ENCODE measurements around the gene PDCD2L.

DNA sequence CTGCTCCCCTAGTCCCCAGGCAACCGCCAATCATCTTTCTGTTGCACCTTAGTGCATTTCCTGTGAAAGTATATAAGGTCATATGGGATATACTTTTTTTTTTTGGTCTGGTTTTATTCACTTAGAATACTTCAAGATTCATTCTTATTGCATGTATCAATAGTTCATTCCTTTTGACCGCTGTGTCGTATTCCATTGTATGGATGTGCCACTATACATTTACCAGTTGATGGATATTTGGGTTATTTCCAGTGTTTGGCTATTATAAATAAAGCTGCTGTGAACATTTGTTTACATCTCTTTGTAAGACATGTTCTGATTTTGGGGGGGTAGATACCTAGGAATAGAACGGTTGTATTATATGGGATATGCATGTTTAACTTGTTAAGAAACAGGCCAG, 14.1 kb downstream of the PDCD2L start:
- TF ChIP-seq CTCF (IDR thresholded peaks at IDR 0.05) (no peak), ZFX (IDR thresholded peaks at IDR 0.05; ENCODE audit: borderline replicate concordance) (no peak)

Data from 22Rv1 (cell line).